Calu3 (cell line): ENCODE measurements around the gene CHD5. TPM values are rescaled to one million over a fixed set of nuclear protein-coding genes. Genes with fewer than 3 reads are reported as not detected.

Source experiments
- BruUV-seq: library from RNA; stranded (reverse); fragments of 400-500 nt; replicated peaks from 2 replicates; lab custom pipeline; 2021; lab: Mats Ljungman, UMichigan
- CTCF ChIA-PET: fragments of 300-600 bp; sonication (Branson Sonifier 250); formaldehyde crosslinking; loops from one replicate; lab custom pipeline; 2022; ENCODE audit warnings: antibody characterized with exemption; lab: Charles Lee
- DNase-seq: peaks from one replicate; pipeline ENCODE4 v3.0.0; 2022
- H3K27ac Mint-ChIP-seq: one replicate; pipeline ENCODE4 v1.8.0; 2022; ENCODE audit warnings: mixed read lengths; ENCODE audit not compliant: unreplicated experiment
- H3K27me3 Mint-ChIP-seq: one replicate; pipeline ENCODE4 v1.8.0; 2022; ENCODE audit warnings: mixed read lengths; ENCODE audit not compliant: unreplicated experiment
- H3K36me3 Mint-ChIP-seq: one replicate; pipeline ENCODE4 v1.8.0; 2022; ENCODE audit warnings: mild to moderate bottlenecking, moderate library complexity, mixed read lengths; ENCODE audit not compliant: insufficient read depth, unreplicated experiment
- H3K4me1 Mint-ChIP-seq: one replicate; pipeline ENCODE4 v1.8.0; 2022; ENCODE audit warnings: mild to moderate bottlenecking, low read depth, mixed read lengths; ENCODE audit not compliant: unreplicated experiment
- H3K4me3 Mint-ChIP-seq: one replicate; pipeline ENCODE4 v1.8.0; 2022; ENCODE audit warnings: mild to moderate bottlenecking, low read depth, moderate library complexity, mixed read lengths; ENCODE audit not compliant: unreplicated experiment
- H3K9me3 Mint-ChIP-seq: one replicate; pipeline ENCODE4 v1.8.0; 2022; ENCODE audit warnings: low read depth, mixed read lengths; ENCODE audit not compliant: unreplicated experiment
- CTCF ChIP-seq: fragments of 200-600 bp; IDR thresholded peaks from one replicate; pipeline ENCODE4 v1.8.0; 2022; ENCODE audit warnings: antibody characterized with exemption; ENCODE audit not compliant: unreplicated experiment
- intact Hi-C: fragments of 100-400 bp; cut with micrococcal nuclease; formaldehyde crosslinking; loops from one replicate; pipeline ENCODE4 v1.10.0; 2022; ENCODE audit not compliant: unreplicated experiment
- total RNA-seq: library from RNA; stranded (reverse); gene quantifications from 2 replicates; pipeline ENCODE4 v1.2.3, GENCODE V29; 2022

The CHD5 gene
- total RNA-seq, 1 experiment from 2014 or later: 0.28 TPM

GRCh38 chr1:6175411-6175828, 4.7 kb downstream of the CHD5 start:
- intact Hi-C loops: loop anchor here (10.0 kb wide), 1 partner anchor 121 kb away; no protein-coding TSS in a partner anchor
- no peak for TF ChIP-seq CTCF
- BruUV-seq: no TSS peak
- H3K4me1 Mint-ChIP-seq: peaks cover 8% of the 10 kb centered on the region
- H3K36me3 Mint-ChIP-seq: peaks cover 13% of the 10 kb centered on the region
- H3K27ac Mint-ChIP-seq: no peak overlapping the region
- peaks cover 39% of the 10 kb centered on the region for H3K27me3 Mint-ChIP-seq
- CTCF ChIA-PET: no interaction called here
- H3K4me3 Mint-ChIP-seq: no peak overlapping the region
- DNase-seq: no peak
- no peaks in the 10 kb centered on the region for H3K9me3 Mint-ChIP-seq

- H3K27me3 Mint-ChIP-seq: peaks cover 39% of the 10 kb centered on the region
- H3K9me3 Mint-ChIP-seq: no peaks in the 10 kb centered on the region
- no peak for TF ChIP-seq CTCF
- intact Hi-C loops: loop anchor here (10.0 kb wide), 1 partner anchor 120 kb away; no protein-coding TSS in a partner anchor
- H3K27ac Mint-ChIP-seq: no peak overlapping the region
- H3K4me1 Mint-ChIP-seq: peaks cover 8% of the 10 kb centered on the region
- no peak overlapping the region for H3K4me3 Mint-ChIP-seq
- DNase-seq: no peak
- BruUV-seq: no TSS peak
- H3K36me3 Mint-ChIP-seq: peaks cover 13% of the 10 kb centered on the region
- CTCF ChIA-PET: no interaction called here
These were observed 5.3 kb downstream of the CHD5 start for GRCh38 chr1:6174621-6175410.

GRCh38 chr1:6172549-6172948, 7.6 kb downstream of the CHD5 start:
- peaks cover 8% of the 10 kb centered on the region for H3K4me1 Mint-ChIP-seq
- no peak for DNase-seq
- BruUV-seq: no TSS peak
- CTCF ChIA-PET: no interaction called here
- peaks cover 3% of the 10 kb centered on the region for H3K36me3 Mint-ChIP-seq
- intact Hi-C loops: loop anchor here (10.0 kb wide), 1 partner anchor 118 kb away; no protein-coding TSS in a partner anchor
- no peak overlapping the region for H3K4me3 Mint-ChIP-seq
- no peaks in the 10 kb centered on the region for H3K9me3 Mint-ChIP-seq
- no peak overlapping the region for H3K27ac Mint-ChIP-seq
- no peak for TF ChIP-seq CTCF
- H3K27me3 Mint-ChIP-seq: peaks cover 40% of the 10 kb centered on the region

GRCh38 chr1:6171548-6172124, 8.5 kb downstream of the CHD5 start:
- CTCF ChIA-PET: interaction anchor here (0.5 kb wide), 1 partner anchor 63 kb away, joined by 5 read pairs; no protein-coding TSS in a partner anchor
- H3K27me3 Mint-ChIP-seq: peaks cover 41% of the 10 kb centered on the region
- H3K27ac Mint-ChIP-seq: no peak overlapping the region
- BruUV-seq: no TSS peak
- H3K4me3 Mint-ChIP-seq: no peak overlapping the region
- no peaks in the 10 kb centered on the region for H3K9me3 Mint-ChIP-seq
- TF ChIP-seq CTCF: peak; percentile 24
- intact Hi-C loops: loop anchor here (2.0 to 10.0 kb wide), 2 partner anchors 63 to 117 kb away; no protein-coding TSS in a partner anchor
- DNase-seq: peak; percentile 48
- no peaks in the 10 kb centered on the region for H3K36me3 Mint-ChIP-seq
- H3K4me1 Mint-ChIP-seq: peaks cover 8% of the 10 kb centered on the region
